ENCODE data around the gene ATRNL1. TPM values are rescaled to one million over a fixed set of nuclear protein-coding genes. Genes with fewer than 3 reads are reported as not detected.

The ATRNL1 gene
- total RNA-seq, 1 experiment from 2014 or later, result 28.7 TPM

GRCh38 chr10:115214829-115215228 is 121.7 kb downstream of the ATRNL1 start (continued):
- TF ChIP-seq ETV6 (CRISPR knock-in tag; IDR thresholded peaks at IDR 0.05), result no peak

GRCh38 chr10:115219203-115219602 is 126.0 kb downstream of the ATRNL1 start:
- H3K9me3 Mint-ChIP-seq, result peaks cover 6% of the 10 kb centered on the region
- CTCF ChIA-PET, result no interaction called here
- no peaks in the 10 kb centered on the region for H3K4me1 Mint-ChIP-seq

GRCh38 chr10:115222039-115222438 is 128.9 kb downstream of the ATRNL1 start:
- no peak for DNase-seq (ENCODE audit: low spot score)
- ATAC-seq, result no peak
- ChIA-PET CTCF (no interaction called here), POLR2A (no interaction called here)
- Mint-ChIP-seq H3K27ac (no peak overlapping the region), H3K4me1 (no peaks in the 10 kb centered on the region), H3K4me3 (no peak overlapping the region), H3K9me3 (peaks cover 6% of the 10 kb centered on the region), H3K27me3 (ENCODE audit: low read depth) (no peaks in the 10 kb centered on the region), H3K36me3 (peaks cover 4% of the 10 kb centered on the region; the same call in 1 of the 2 replicates)
- TF ChIP-seq MYBL2 (CRISPR knock-in tag; IDR thresholded peaks at IDR 0.05) (no peak), USF1 (CRISPR knock-in tag; IDR thresholded peaks at IDR 0.05) (no peak), CBFB (CRISPR knock-in tag; IDR thresholded peaks at IDR 0.05; ENCODE audit: low read depth) (no peak), ZBTB43 (CRISPR knock-in tag; IDR thresholded peaks at IDR 0.05) (no peak), FOXP4 (CRISPR knock-in tag; IDR thresholded peaks at IDR 0.05) (no peak)

More at GRCh38 chr10:115219203-115219602, 126.0 kb downstream of the ATRNL1 start:
- Mint-ChIP-seq H3K36me3 (peaks cover 4% of the 10 kb centered on the region; the same call in 1 of the 2 replicates), H3K27ac (no peak overlapping the region), H3K4me3 (no peak overlapping the region), H3K27me3 (ENCODE audit: low read depth) (no peaks in the 10 kb centered on the region)
- TF ChIP-seq TP53 (CRISPR knock-in tag; IDR thresholded peaks at IDR 0.05), result no peak
- TF ChIP-seq ESRRA (CRISPR knock-in tag; IDR thresholded peaks at IDR 0.05; ENCODE audit: borderline replicate concordance), result no peak
- no peak for TF ChIP-seq ATF3 (CRISPR knock-in tag; conservative IDR thresholded peaks at IDR 0.05)
- TF ChIP-seq KAT7 (CRISPR knock-in tag; IDR thresholded peaks at IDR 0.05; ENCODE audit: borderline replicate concordance), result no peak
- no peak for TF ChIP-seq NFYB (CRISPR knock-in tag; conservative IDR thresholded peaks at IDR 0.05; ENCODE audit: low read depth)
- TF ChIP-seq ATF1 (CRISPR knock-in tag; IDR thresholded peaks at IDR 0.05), result no peak
- no peak for TF ChIP-seq IRF1 (CRISPR knock-in tag; IDR thresholded peaks at IDR 0.05)
- no peak for TF ChIP-seq GABPB1 (CRISPR knock-in tag; IDR thresholded peaks at IDR 0.05)
- TF ChIP-seq SMAD4 (CRISPR knock-in tag; IDR thresholded peaks at IDR 0.05), result no peak
- POLR2A ChIA-PET, result no interaction called here
- no peak for DNase-seq (ENCODE audit: low spot score)
- no peak for ATAC-seq

GRCh38 chr10:115239761-115240160 is 146.6 kb downstream of the ATRNL1 start:
- POLR2A ChIA-PET, result interaction anchor here (1.0 kb wide), 1 partner anchor 714 kb away, joined by 3 read pairs; no protein-coding TSS in a partner anchor
- Mint-ChIP-seq H3K27ac (no peak overlapping the region), H3K36me3 (no peaks in the 10 kb centered on the region), H3K27me3 (ENCODE audit: low read depth) (no peaks in the 10 kb centered on the region), H3K9me3 (peaks cover 5% of the 10 kb centered on the region; the same call in 1 of the 2 replicates), H3K4me3 (no peak overlapping the region), H3K4me1 (no peaks in the 10 kb centered on the region)
- CTCF ChIA-PET, result no interaction called here
- TF ChIP-seq AFF4 (CRISPR knock-in tag; IDR thresholded peaks at IDR 0.05; ENCODE audit: borderline replicate concordance) (no peak), NFYB (CRISPR knock-in tag; conservative IDR thresholded peaks at IDR 0.05; ENCODE audit: low read depth) (no peak), SP1 (CRISPR knock-in tag; conservative IDR thresholded peaks at IDR 0.05) (no peak), RORB (CRISPR knock-in tag; IDR thresholded peaks at IDR 0.05) (no peak), MAX (CRISPR knock-in tag; IDR thresholded peaks at IDR 0.05) (no peak), ZNF121 (CRISPR knock-in tag; IDR thresholded peaks at IDR 0.05) (no peak)
- ATAC-seq (no peak), DNase-seq (ENCODE audit: low spot score) (no peak)
